Mesenchymal stem cell (in vitro differentiated cells and primary cell): ENCODE measurements around the gene LATS2.
"Not testable (repeated sequence)": the region's sequence is repeated elsewhere in the genome, so short reads cannot be mapped to it uniquely, and the experiment has no call there.

Experiments
- DNase-seq: peaks from one replicate; pipeline ENCODE4 v3.0.0-alpha.2; 2013
- H2AFZ ChIP-seq: one replicate; pipeline ENCODE4 v1.6.1; 2013; ENCODE audit warnings: low read depth, mild to moderate bottlenecking, control low read depth, inconsistent platforms, low read length, moderate library complexity
- H2AK5ac ChIP-seq: 2 replicates; pipeline ENCODE4 v1.6.1; 2013; ENCODE audit warnings: low read length, moderate library complexity, mild to moderate bottlenecking, inconsistent platforms; ENCODE audit not compliant: severe bottlenecking
- H2BK120ac ChIP-seq: one replicate; pipeline ENCODE4 v1.6.1; 2013; ENCODE audit warnings: low read depth, mild to moderate bottlenecking, inconsistent platforms, low read length, moderate library complexity
- H2BK12ac ChIP-seq, 2 experiments: one replicate each; pipeline ENCODE4 v1.6.1; 2013; ENCODE audit warnings: inconsistent platforms in 2 of 2, low read length in 2 of 2, mild to moderate bottlenecking in 2 of 2, moderate library complexity in 2 of 2, control low read depth in 1 of 2
- H2BK15ac ChIP-seq: one replicate; pipeline ENCODE4 v1.6.1; 2013; ENCODE audit warnings: mild to moderate bottlenecking, low read depth, inconsistent platforms; ENCODE audit not compliant: poor library complexity, severe bottlenecking
- H2BK5ac ChIP-seq: 2 replicates; pipeline ENCODE4 v1.6.1; 2013; ENCODE audit warnings: low read depth, mild to moderate bottlenecking, low read length, control low read depth, inconsistent platforms; ENCODE audit not compliant: poor library complexity, severe bottlenecking
- H3K14ac ChIP-seq, 2 experiments: one replicate each; pipeline ENCODE4 v1.6.1; 2013; ENCODE audit warnings: inconsistent platforms in 2 of 2, low read length in 2 of 2, control low read depth in 1 of 2, mild to moderate bottlenecking in 1 of 2, moderate library complexity in 1 of 2
- H3K18ac ChIP-seq, 2 experiments: one replicate each; pipeline ENCODE4 v1.6.1; 2013; ENCODE audit warnings: inconsistent platforms in 2 of 2, low read length in 2 of 2, control low read depth in 1 of 2, low read depth in 1 of 2, mild to moderate bottlenecking in 1 of 2
- H3K23ac ChIP-seq, 2 experiments: one replicate each; pipeline ENCODE4 v1.6.1; 2013; ENCODE audit warnings: inconsistent platforms in 2 of 2, low read length in 2 of 2, mild to moderate bottlenecking in 2 of 2, moderate library complexity in 2 of 2, control low read depth in 1 of 2
- H3K27ac ChIP-seq: 2 replicates; pipeline ENCODE4 v1.5.1; 2013; ENCODE audit warnings: mild to moderate bottlenecking, moderate library complexity, low read length, control low read depth, inconsistent platforms; ENCODE audit not compliant: poor library complexity, severe bottlenecking
- H3K27me3 ChIP-seq, 2 experiments: 2 replicates each; pipeline versions ENCODE4 v1.6.1 to v1.7.0; 2013; ENCODE audit warnings: low read length in 2 of 2, mild to moderate bottlenecking in 2 of 2, moderate library complexity in 2 of 2, control low read depth in 1 of 2, inconsistent platforms in 1 of 2; ENCODE audit not compliant: control insufficient read depth in 1 of 2, insufficient read depth in 1 of 2
- H3K36me3 ChIP-seq, 2 experiments: 2 replicates each; pipeline versions ENCODE4 v1.6.1 to v1.7.0; 2013; ENCODE audit warnings: low read length in 2 of 2, control low read depth in 1 of 2, inconsistent platforms in 1 of 2, low read depth in 1 of 2, mild to moderate bottlenecking in 1 of 2; ENCODE audit not compliant: insufficient read depth in 2 of 2, control insufficient read depth in 1 of 2
- H3K4ac ChIP-seq, 2 experiments: one replicate each; pipeline ENCODE4 v1.6.1; 2013; ENCODE audit warnings: inconsistent platforms in 2 of 2, low read length in 2 of 2, mild to moderate bottlenecking in 2 of 2, moderate library complexity in 2 of 2, control low read depth in 1 of 2, low read depth in 1 of 2
- H3K4me1 ChIP-seq: 2 replicates; pipeline ENCODE4 v1.6.1; 2013; ENCODE audit warnings: low read depth, low read length, control low read depth; ENCODE audit not compliant: control insufficient read depth, insufficient read depth
- H3K4me2 ChIP-seq: 2 replicates; pipeline ENCODE4 v1.6.1; 2013; ENCODE audit warnings: low read length, mild to moderate bottlenecking, inconsistent platforms; ENCODE audit not compliant: poor library complexity, severe bottlenecking
- H3K4me3 ChIP-seq, 2 experiments: 2 replicates each; pipeline versions ENCODE4 v1.5.1 to v1.7.0; 2013; ENCODE audit warnings: low read length in 2 of 2, mild to moderate bottlenecking in 2 of 2, control low read depth in 1 of 2, low read depth in 1 of 2; ENCODE audit not compliant: insufficient read depth in 1 of 2
- H3K79me1 ChIP-seq: replicated peaks from 2 replicates; pipeline ENCODE4 v1.6.1; 2013; ENCODE audit warnings: mild to moderate bottlenecking, control low read depth, low read length, inconsistent platforms; ENCODE audit not compliant: poor library complexity, severe bottlenecking
- H3K9ac ChIP-seq: 2 replicates; pipeline ENCODE4 v1.7.0; 2013; ENCODE audit warnings: mild to moderate bottlenecking, low read length, moderate library complexity
- H3K9me3 ChIP-seq: 2 replicates; pipeline ENCODE4 v1.7.0; 2013; ENCODE audit warnings: mild to moderate bottlenecking, low read length; ENCODE audit not compliant: control insufficient read depth
- H4K8ac ChIP-seq: one replicate; pipeline ENCODE4 v1.6.1; 2013; ENCODE audit warnings: inconsistent platforms, mild to moderate bottlenecking, low read length, moderate library complexity
- H4K91ac ChIP-seq: one replicate; pipeline ENCODE4 v1.6.1; 2013; ENCODE audit warnings: mild to moderate bottlenecking, low read length, inconsistent platforms
- WGBS: methylation state at CpG from one replicate; pipeline ENCODE4 v1.1.7; 2013; ENCODE audit warnings: mixed read lengths; 5-methylcytosine and 5-hydroxymethylcytosine counted together

Gene LATS2

DNA sequence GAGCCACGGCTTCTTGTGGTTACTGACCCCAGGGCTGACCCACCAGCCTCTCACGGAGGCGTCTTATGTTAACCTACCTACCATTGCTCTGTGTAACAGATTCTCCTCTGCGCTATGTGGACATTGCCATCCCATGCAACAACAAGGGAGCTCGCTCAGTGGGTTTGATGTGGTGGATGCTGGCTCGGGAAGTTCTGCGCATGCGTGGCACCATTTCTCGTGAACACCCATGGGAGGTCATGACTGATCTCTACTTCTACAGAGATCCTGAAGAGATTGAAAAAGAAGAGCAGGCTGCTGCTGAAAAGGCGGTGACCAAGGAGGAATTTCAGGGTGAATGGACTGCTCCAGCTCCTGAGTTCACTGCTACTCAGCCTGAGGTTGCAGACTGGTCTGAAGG is 99.7 kb downstream of the LATS2 start:
- H3K27me3 ChIP-seq, H3K14ac ChIP-seq, H4K91ac ChIP-seq, H3K27ac ChIP-seq, H3K79me1 ChIP-seq, H2AK5ac ChIP-seq, H2BK12ac ChIP-seq, H4K8ac ChIP-seq, H3K4me3 ChIP-seq, DNase-seq, H2BK5ac ChIP-seq, H3K4me2 ChIP-seq, H3K9ac ChIP-seq, H2BK15ac ChIP-seq, H3K23ac ChIP-seq, H2BK120ac ChIP-seq, H3K18ac ChIP-seq, H3K9me3 ChIP-seq, H2AFZ ChIP-seq, H3K36me3 ChIP-seq, H3K4ac ChIP-seq: not testable (repeated sequence)
- peaks cover 10% of the 10 kb centered on the region for H3K4me1 ChIP-seq
- WGBS: 93% methylated on average over 9 of the region's 10 CpGs

- H3K4me3 ChIP-seq: peak overlapping the region in 1 of 2 experiments; percentile 56
- H3K9me3 ChIP-seq: no peaks in the 10 kb centered on the region
- H2BK5ac ChIP-seq: no peak overlapping the region
- H3K23ac ChIP-seq: no peak overlapping the region
- H3K18ac ChIP-seq: no peak overlapping the region
- peaks cover 0 to 6% of the 10 kb centered on the region in 2 experiments for H3K27me3 ChIP-seq
- no peak overlapping the region for H3K14ac ChIP-seq
- no peaks in the 10 kb centered on the region for H3K36me3 ChIP-seq
- H2AK5ac ChIP-seq: no peak overlapping the region
- DNase-seq: no peak
- H2BK120ac ChIP-seq: no peak overlapping the region
- H3K9ac ChIP-seq: no peak overlapping the region
- H2BK12ac ChIP-seq: no peak overlapping the region
- H3K79me1 ChIP-seq: no peaks in the 10 kb centered on the region
- peaks cover 5% of the 10 kb centered on the region for H3K4me1 ChIP-seq
- no peak overlapping the region for H3K4ac ChIP-seq
- H4K91ac ChIP-seq: no peak overlapping the region
- H2BK15ac ChIP-seq: no peak overlapping the region
- H3K4me2 ChIP-seq: no peak overlapping the region
- H3K27ac ChIP-seq: no peak overlapping the region
- no peak overlapping the region for H2AFZ ChIP-seq
- WGBS: 90% methylated on average over 11 of the region's 14 CpGs
- no peak overlapping the region for H4K8ac ChIP-seq
These were observed 100.6 kb downstream of the LATS2 start for GRCh38 chr13:20960663-20961309.

DNA sequence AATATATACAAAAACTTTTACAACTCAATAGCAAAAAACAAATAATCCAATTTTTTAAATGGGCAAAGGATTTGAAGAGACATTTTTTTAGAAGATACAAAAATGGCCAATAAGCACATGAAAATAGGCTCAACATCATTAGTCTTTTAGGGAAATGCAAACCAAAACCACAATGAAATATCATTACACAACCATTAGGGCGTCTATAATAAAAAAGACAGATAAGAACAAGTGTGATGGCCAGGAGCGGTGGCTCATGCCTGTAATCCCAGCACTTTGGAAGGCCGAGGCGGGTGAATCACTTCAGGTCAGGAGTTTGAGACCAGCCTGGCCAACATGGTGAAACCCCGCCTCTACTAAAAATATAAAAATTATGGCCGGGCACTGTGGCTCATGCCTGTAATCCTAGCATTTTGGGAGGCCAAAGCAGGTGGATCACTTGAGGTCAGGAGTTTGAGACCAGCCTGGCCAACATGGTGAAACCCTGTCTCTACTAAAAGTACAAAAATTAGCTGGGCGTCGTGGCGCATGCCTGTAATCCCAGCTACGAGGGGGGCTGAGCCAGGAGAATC is 104.3 kb downstream of the LATS2 start:
- DNase-seq, H2BK12ac ChIP-seq, H3K23ac ChIP-seq, H3K4me2 ChIP-seq, H3K27ac ChIP-seq, H3K18ac ChIP-seq, H3K9ac ChIP-seq, H3K14ac ChIP-seq, H2BK120ac ChIP-seq, H3K4ac ChIP-seq, H3K4me1 ChIP-seq, H3K4me3 ChIP-seq, H4K8ac ChIP-seq, H2AFZ ChIP-seq, H3K36me3 ChIP-seq, H2BK15ac ChIP-seq, H2BK5ac ChIP-seq, H3K9me3 ChIP-seq, H2AK5ac ChIP-seq, H3K27me3 ChIP-seq, H4K91ac ChIP-seq, H3K79me1 ChIP-seq: not testable (repeated sequence)
- 90% methylated on average over 10 of the region's 10 CpGs for WGBS

DNA sequence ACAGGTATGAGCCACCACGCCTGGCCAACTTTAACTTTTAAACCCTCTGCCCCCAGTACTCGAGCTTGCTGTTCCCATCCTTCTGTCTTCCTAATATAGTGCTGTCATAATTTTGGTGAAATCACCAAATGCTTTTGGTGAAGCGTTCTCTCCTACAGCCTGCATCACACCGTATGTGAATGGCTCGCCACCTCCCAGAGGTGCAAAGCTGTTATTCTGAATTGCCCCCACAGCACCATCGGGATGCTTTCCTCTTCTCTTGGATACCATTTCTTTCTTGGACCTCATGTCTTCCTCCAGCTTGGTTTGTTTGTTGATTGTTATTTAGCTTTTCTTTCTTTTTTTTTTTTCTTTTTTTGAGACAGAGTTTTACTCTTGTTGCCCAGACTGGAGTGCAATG is 105.9 kb downstream of the LATS2 start:
- DNase-seq: no peak
- Histone ChIP-seq H3K27me3 (peaks cover 0 to 13% of the 10 kb centered on the region in 2 experiments), H3K9me3 (no peaks in the 10 kb centered on the region), H2BK120ac (no peak overlapping the region), H3K4me1 (no peaks in the 10 kb centered on the region), H3K4ac (no peak overlapping the region), H3K14ac (no peak overlapping the region), H3K4me3 (no peak overlapping the region), H2BK15ac (no peak overlapping the region), H2AK5ac (no peak overlapping the region), H3K36me3 (no peaks in the 10 kb centered on the region), H2BK5ac (no peak overlapping the region), H2BK12ac (no peak overlapping the region), H3K27ac (no peak overlapping the region), H4K8ac (no peak overlapping the region), H3K79me1 (no peaks in the 10 kb centered on the region), H3K18ac (no peak overlapping the region), H4K91ac (no peak overlapping the region), H3K9ac (no peak overlapping the region), H3K23ac (no peak overlapping the region), H3K4me2 (no peak overlapping the region), H2AFZ (no peak overlapping the region)
- WGBS: 97% methylated on average over 5 of the region's 6 CpGs
